IMR-90 (cell line): Measurements from ENCODE around the gene C4B.
"Not testable (repeated sequence)": the region's sequence is repeated elsewhere in the genome, so short reads cannot be mapped to it uniquely, and the experiment has no call there.

Source experiments
- BHLHE40 ChIP-seq: fragments of 150-350 bp; IDR thresholded peaks from 2 replicates; pipeline ENCODE4 v1.6.1; 2016; ENCODE audit warnings: mild to moderate bottlenecking, low read depth, low read length
- CHD1 ChIP-seq: IDR thresholded peaks from 2 replicates; pipeline ENCODE4 v1.6.1; 2012; ENCODE audit warnings: low read depth, low read length, improper control_type of control experiment
- CTCF ChIP-seq: conservative IDR thresholded peaks from 2 replicates; pipeline ENCODE4 v1.5.1; 2012; ENCODE audit warnings: mild to moderate bottlenecking, low read depth, low read length, improper control_type of control experiment
- ELK1 ChIP-seq: fragments of 150-350 bp; IDR thresholded peaks from 2 replicates; pipeline ENCODE4 v1.6.1; 2016; ENCODE audit warnings: low read depth, mild to moderate bottlenecking, low read length, moderate library complexity, borderline replicate concordance
- POLR2A ChIP-seq: IDR thresholded peaks from 2 replicates; pipeline ENCODE4 v1.6.1; 2012; ENCODE audit warnings: mild to moderate bottlenecking, low read depth, low read length

GRCh38 chr6:32039321-32040274 is 25.0 kb downstream of the C4B start:
- TF ChIP-seq CTCF, ELK1, CHD1, BHLHE40, POLR2A: not testable (repeated sequence)
